H1 (cell line): ENCODE data around the gene UBE2L6. TPM values are rescaled to one million over a fixed set of nuclear protein-coding genes. Genes with fewer than 3 reads are reported as not detected.

Source experiments
- CTCF ChIA-PET: fragments of 300-600 bp; sonication (Branson Sonifier 250); formaldehyde crosslinking; loops from one replicate; lab custom pipeline; 2021; ENCODE audit not compliant: partially characterized antibody; lab: Charles Lee
- POLR2A ChIA-PET: fragments of 300-600 bp; sonication (Branson Sonifier 250); formaldehyde crosslinking; loops from one replicate; lab custom pipeline; 2021; ENCODE audit warnings: inconsistent platforms; ENCODE audit not compliant: partially characterized antibody; lab: Charles Lee
- DNase-seq, 2 experiments: peaks; one replicate each; pipeline versions ENCODE4 v3.0.0 to v3.0.0-alpha.2; 2010 to 2022; ENCODE audit warnings: low spot score in 2 of 2, low read depth in 1 of 2, mixed read lengths in 1 of 2
- FAIRE-seq: peaks from 2 replicates; lab custom pipeline; 2011; peaks lifted over from hg19 to GRCh38; lab: Jason Lieb, UNC
- H2AFZ ChIP-seq: 2 replicates; pipeline ENCODE4 v1.8.1; 2012; ENCODE audit warnings: low read length, inconsistent platforms
- H2AK5ac ChIP-seq: 2 replicates; pipeline ENCODE4 v1.6.1; 2013; ENCODE audit warnings: low read depth, low read length
- H2BK120ac ChIP-seq: replicated peaks from 2 replicates; pipeline ENCODE3; 2013; ENCODE audit warnings: low read depth, low read length, inconsistent platforms
- H2BK12ac ChIP-seq: 2 replicates; pipeline ENCODE4 v1.6.1; 2013; ENCODE audit warnings: low read depth, low read length
- H2BK15ac ChIP-seq: 2 replicates; pipeline ENCODE4 v1.6.1; 2013; ENCODE audit warnings: low read length
- H2BK20ac ChIP-seq: 2 replicates; pipeline ENCODE4 v1.6.1; 2013; ENCODE audit warnings: low read length
- H2BK5ac ChIP-seq: 2 replicates; pipeline ENCODE4 v1.6.1; 2013; ENCODE audit warnings: low read depth, low read length
- H3K14ac ChIP-seq: 2 replicates; pipeline ENCODE4 v1.6.1; 2013; ENCODE audit warnings: inconsistent platforms; ENCODE audit not compliant: insufficient read length
- H3K18ac ChIP-seq: 2 replicates; pipeline ENCODE4 v1.6.1; 2013; ENCODE audit warnings: low read length; ENCODE audit errors: extremely low read depth
- H3K23ac ChIP-seq: 2 replicates; pipeline ENCODE4 v1.6.1; 2013; ENCODE audit warnings: inconsistent platforms; ENCODE audit not compliant: insufficient read length
- H3K23me2 ChIP-seq: 2 replicates; pipeline ENCODE4 v1.6.1; 2013; ENCODE audit warnings: low read depth, low read length
- H3K27ac ChIP-seq: 2 replicates; pipeline ENCODE4 v1.6.1; 2011; ENCODE audit warnings: low read depth, low read length, inconsistent platforms
- H3K27me3 ChIP-seq, 4 experiments: replicated peaks in 1 of 4; 1 replicate in 1 of 4; 2 replicates in 3 of 4; pipeline versions ENCODE4 v1.6.1 to v1.8.1; 2011 to 2013; ENCODE audit warnings: low read length in 3 of 4, mild to moderate bottlenecking in 3 of 4, inconsistent platforms in 2 of 4, mixed read lengths in 2 of 4, moderate library complexity in 1 of 4; ENCODE audit not compliant: control insufficient read depth in 3 of 4, insufficient read depth in 3 of 4; ENCODE audit errors: extremely low read depth in 1 of 4
- H3K36me3 ChIP-seq, 4 experiments: 2 replicates each; pipeline versions ENCODE4 v1.6.1 to v1.8.1; 2011 to 2013; ENCODE audit warnings: mild to moderate bottlenecking in 4 of 4, low read length in 3 of 4, moderate library complexity in 2 of 4, control low read depth in 1 of 4, inconsistent platforms in 1 of 4; ENCODE audit not compliant: insufficient read depth in 4 of 4, control insufficient read depth in 2 of 4
- H3K4ac ChIP-seq: replicated peaks from 2 replicates; pipeline ENCODE3; 2013; ENCODE audit warnings: low read length, low read depth, mixed read lengths, inconsistent platforms; ENCODE audit not compliant: insufficient read length
- H3K4me1 ChIP-seq, 4 experiments: replicated peaks in 1 of 4; 1 replicate in 1 of 4; 2 replicates in 3 of 4; pipeline versions ENCODE4 v1.6.1 to v1.8.1; 2011 to 2013; ENCODE audit warnings: low read length in 3 of 4, inconsistent platforms in 2 of 4, mixed read lengths in 1 of 4; ENCODE audit not compliant: insufficient read depth in 4 of 4, control insufficient read depth in 3 of 4
- H3K4me2 ChIP-seq, 2 experiments: 2 replicates each; pipeline versions ENCODE4 v1.6.1 to v1.8.1; 2011 to 2013; ENCODE audit warnings: low read depth in 2 of 2, low read length in 2 of 2, control low read depth in 1 of 2, inconsistent platforms in 1 of 2, mild to moderate bottlenecking in 1 of 2; ENCODE audit not compliant: insufficient read depth in 1 of 2
- H3K4me3 ChIP-seq, 4 experiments: fragments of 200-600, 300-600 bp in 1 of 4; sonication (generic), shearing (Covaris generic), sonication (Bioruptor Twin) in 1 of 4; 2 replicates each; pipeline versions ENCODE4 v1.5.1 to v1.8.1; 2011 to 2016; ENCODE audit warnings: low read length in 4 of 4, low read depth in 3 of 4, control low read depth in 2 of 4, inconsistent platforms in 2 of 4, mild to moderate bottlenecking in 2 of 4, mixed read lengths in 1 of 4, moderate library complexity in 1 of 4; ENCODE audit not compliant: insufficient read depth in 2 of 4; ENCODE audit errors: extremely low read depth in 1 of 4
- H3K56ac ChIP-seq: replicated peaks from 2 replicates; pipeline ENCODE3; 2013; ENCODE audit warnings: low read depth, mild to moderate bottlenecking, mixed read lengths, low read length, inconsistent platforms; ENCODE audit not compliant: insufficient read length
- H3K79me1 ChIP-seq: 2 replicates; pipeline ENCODE4 v1.6.1; 2013; ENCODE audit warnings: low read depth, low read length, control low read depth
- H3K79me2 ChIP-seq, 2 experiments: 2 replicates each; pipeline versions ENCODE4 v1.6.1 to v1.8.1; 2012 to 2013; ENCODE audit warnings: low read length in 2 of 2, mild to moderate bottlenecking in 2 of 2, inconsistent platforms in 1 of 2; ENCODE audit not compliant: insufficient read depth in 2 of 2, control insufficient read depth in 1 of 2
- H3K9ac ChIP-seq, 4 experiments: replicated peaks in 1 of 4; 1 replicate in 1 of 4; 2 replicates in 3 of 4; pipeline versions ENCODE4 v1.6.1 to v1.8.1; 2011 to 2013; ENCODE audit warnings: low read depth in 3 of 4, low read length in 3 of 4, control low read depth in 2 of 4, mild to moderate bottlenecking in 2 of 4, moderate library complexity in 2 of 4, inconsistent platforms in 1 of 4; ENCODE audit errors: extremely low read depth in 1 of 4
- H3K9me3 ChIP-seq, 2 experiments: 2 replicates each; pipeline versions ENCODE4 v1.6.1 to v1.8.1; 2012 to 2013; ENCODE audit warnings: mild to moderate bottlenecking in 2 of 2, moderate library complexity in 2 of 2, control low read depth in 1 of 2, inconsistent platforms in 1 of 2, low read depth in 1 of 2, low read length in 1 of 2, mixed read lengths in 1 of 2; ENCODE audit not compliant: insufficient read depth in 2 of 2
- H4K20me1 ChIP-seq, 2 experiments: replicated peaks in 1 of 2; 2 replicates each; pipeline versions ENCODE3 to v1.8.1; 2011 to 2013; ENCODE audit warnings: inconsistent platforms in 2 of 2, low read length in 2 of 2, mild to moderate bottlenecking in 1 of 2; ENCODE audit not compliant: insufficient read depth in 2 of 2, control insufficient read depth in 1 of 2
- H4K5ac ChIP-seq: 2 replicates; pipeline ENCODE4 v1.6.1; 2013; ENCODE audit warnings: low read length, low read depth, mixed read lengths, inconsistent platforms; ENCODE audit not compliant: insufficient read length
- H4K8ac ChIP-seq: 2 replicates; pipeline ENCODE4 v1.8.0; 2013; ENCODE audit warnings: mild to moderate bottlenecking, moderate library complexity, low read length, inconsistent platforms; ENCODE audit not compliant: insufficient read depth; ENCODE audit errors: extremely low read depth
- H4K91ac ChIP-seq: replicated peaks from 2 replicates; pipeline ENCODE3; 2013; ENCODE audit warnings: low read length, mixed read lengths, inconsistent platforms; ENCODE audit not compliant: insufficient read length
- KDM5A ChIP-seq: fragments of 200-600 bp; IDR thresholded peaks from 2 replicates; pipeline ENCODE4 v1.7.1; 2012; ENCODE audit warnings: mild to moderate bottlenecking, low read length, inconsistent platforms, mixed read lengths
- POLR2A ChIP-seq, 2 experiments: IDR thresholded peaks; 1 replicate in 1 of 2; 2 replicates in 1 of 2; pipeline ENCODE4 v1.6.1; 2011; ENCODE audit warnings: low read depth in 2 of 2, low read length in 2 of 2, mild to moderate bottlenecking in 2 of 2; ENCODE audit errors: control extremely low read depth in 1 of 2
- POLR2AphosphoS5 ChIP-seq: IDR thresholded peaks from 2 replicates; pipeline ENCODE4 v1.6.1; 2011; ENCODE audit warnings: low read depth, low read length
- SIX5 ChIP-seq: IDR thresholded peaks from 2 replicates; pipeline ENCODE4 v1.6.1; 2011; ENCODE audit warnings: mild to moderate bottlenecking, low read depth, low read length
- SP4 ChIP-seq: IDR thresholded peaks from 2 replicates; pipeline ENCODE4 v1.6.1; 2012; ENCODE audit warnings: low read length, inconsistent platforms
- TAF1 ChIP-seq: IDR thresholded peaks from 2 replicates; pipeline ENCODE4 v1.6.1; 2011; ENCODE audit warnings: mild to moderate bottlenecking, low read depth, low read length
- TBP ChIP-seq: IDR thresholded peaks from 2 replicates; pipeline ENCODE4 v1.6.1; 2011; ENCODE audit warnings: low read depth, low read length, improper control_type of control experiment
- WGBS, 2 experiments: shearing (Covaris generic) in 1 of 2; methylation state at CpG; one replicate each; pipeline versions ENCODE4 v1.1.6 to v1.1.7; 2013 to 2015; ENCODE audit warnings: low lambda C conversion rate in 2 of 2, mixed read lengths in 2 of 2, inconsistent platforms in 1 of 2, low coverage in 1 of 2, missing lambda C conversion rate in 1 of 2; ENCODE audit not compliant: insufficient replicate concordance in 2 of 2, insufficient coverage in 1 of 2, insufficient read length in 1 of 2; ENCODE audit errors: extremely low coverage in 1 of 2, missing lambda C conversion rate in 1 of 2; 5-methylcytosine and 5-hydroxymethylcytosine counted together
- long read RNA-seq, 2 experiments: library from RNA in 1 of 2; library from capped mRNA in 1 of 2; stranded (forward); transcript quantifications; one replicate each; pipeline ENCODE4 v2.0.0, GENCODE V29; 2021; ENCODE audit warnings: inconsistent platforms in 1 of 2
- polyA minus RNA-seq, 3 experiments: library from RNA; depleted of rRNA, polyadenylated mRNA; stranded (reverse); fragments of >200 nt; gene quantifications; 1 replicate in 2 of 3; 2 replicates in 1 of 3; pipeline ENCODE4 v1.2.3, GENCODE V29; 2011
- polyA plus RNA-seq, 7 experiments: library from polyadenylated mRNA; depleted of rRNA in 3 of 7; stranded (reverse) in 5 of 7; unstranded in 2 of 7; fragments of >200 nt in 5 of 7; fragments of 200-250 nt in 2 of 7; gene quantifications; 1 replicate in 5 of 7; 2 replicates in 1 of 7; 4 replicates in 1 of 7; pipeline versions ENCODE4 v1.2.1 to v1.2.3, GENCODE V29; 2011 to 2013; ENCODE audit warnings: missing spikeins in 2 of 7, mixed read lengths in 2 of 7
- total RNA-seq: library from RNA; stranded (reverse); fragmentation: NEBNext Ultra II Directional; extraction: Animal tissue kit (Norgen Biotek cat#: 25700); gene quantifications from 2 replicates; pipeline ENCODE4 v1.2.1, GENCODE V29; 2021

Gene UBE2L6
- 67.8 and 68.1 TPM in 2 replicates for total RNA-seq
- 89.2 and 94.8 TPM in 2 replicates for polyA plus RNA-seq (2011; rRNA removed)
- polyA plus RNA-seq (2011; cell fraction: cytosol; rRNA removed), result 92.7 TPM
- 76.4 TPM for polyA plus RNA-seq (2011; cell fraction: nucleus; rRNA removed)
- 85.5 to 104 TPM (median 94.8 TPM) in 4 replicates for polyA plus RNA-seq (2012, experiment 1 of 2)
- polyA plus RNA-seq (2012, experiment 2 of 2), result 94.0 TPM
- 54.7 TPM for polyA plus RNA-seq (2013, experiment 1 of 2)
- 57.9 TPM for polyA plus RNA-seq (2013, experiment 2 of 2)
- polyA minus RNA-seq (2011; rRNA and poly(A)+ RNA removed), result 95.5 and 96.0 TPM in 2 replicates
- polyA minus RNA-seq (2011; cell fraction: cytosol; rRNA and poly(A)+ RNA removed), result 37.5 TPM
- 32.1 TPM for polyA minus RNA-seq (2011; cell fraction: nucleus; rRNA and poly(A)+ RNA removed)
- long read RNA-seq, experiment 1, transcript UBE2L6-201 (4 exons, 1,354 nt), result major isoform, 40 of 79 reads
- long read RNA-seq, experiment 1, transcript UBE2L6-202 (4 exons, 1,573 nt), result minor isoform, 6 of 79 reads
- long read RNA-seq, experiment 1, transcript UBE2L6-205 (3 exons, 605 nt), result minor isoform, 10 of 79 reads
- long read RNA-seq, experiment 1, partial matches to known transcripts, result 7 of 79 reads
- long read RNA-seq, experiment 1, other reads (novel, unspliced or antisense), result 16 of 79 reads
- long read RNA-seq, experiment 2, transcript UBE2L6-201 (4 exons, 1,354 nt), result major isoform, 53 of 65 reads
- long read RNA-seq, experiment 2, transcript UBE2L6-202 (4 exons, 1,573 nt), result minor isoform, 8 of 65 reads
- long read RNA-seq, experiment 2, partial matches to known transcripts, result 0 of 65 reads
- long read RNA-seq, experiment 2, other reads (novel, unspliced or antisense), result 3 of 65 reads

DNA sequence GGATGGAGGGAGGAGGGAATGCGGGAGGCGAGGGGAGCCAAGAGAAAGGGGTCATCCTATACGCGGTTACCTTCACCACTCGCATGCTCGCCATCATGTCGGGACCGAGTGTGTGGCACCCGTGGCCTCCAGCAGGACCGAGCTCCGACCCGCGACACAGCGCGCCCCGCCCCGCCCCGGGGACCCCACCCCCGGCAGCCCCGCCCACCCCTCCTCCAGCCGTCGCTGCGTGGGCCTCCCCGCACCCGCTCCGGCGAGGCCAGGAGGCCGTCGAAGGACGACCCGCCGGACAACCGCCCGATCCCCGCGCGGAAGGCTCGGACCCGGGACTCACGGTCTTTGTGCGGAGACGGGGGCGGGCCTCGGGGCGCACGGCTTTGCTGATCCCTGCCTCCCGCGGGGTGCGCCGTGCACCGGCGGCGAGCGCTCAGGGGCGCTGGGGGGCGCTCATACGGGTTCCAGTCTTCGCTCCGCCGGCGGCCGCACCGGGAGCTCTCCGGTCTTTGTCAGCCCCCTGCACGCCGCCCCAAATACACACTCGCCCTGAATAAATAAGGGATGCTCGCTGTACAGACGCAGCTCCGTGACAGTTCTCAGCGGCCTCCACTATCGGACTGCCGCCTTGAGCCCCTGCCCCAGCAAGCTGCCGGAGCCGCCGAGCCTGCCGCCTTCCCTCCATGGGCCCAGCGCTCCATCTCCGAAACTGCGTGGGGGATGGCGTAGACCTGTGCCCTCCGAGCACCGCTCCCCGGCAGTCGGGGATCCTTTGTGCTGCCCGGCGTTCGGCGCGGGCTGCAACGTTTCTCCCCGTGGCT, at the start of gene UBE2L6:
Gene UBE2L6, minus strand, starts transcription at position 158 of the 815 bp plus-strand sequence. Its CDS starts 61 bp downstream, at position 97.
- Histone ChIP-seq H3K4ac (peak within 1 kb of the TSS; percentile 96), H3K27me3 (no peaks in the 10 kb centered on the region), H3K56ac (peak within 1 kb of the TSS; percentile 92), H2BK5ac (peak within 1 kb of the TSS; percentile 85; the same call in 1 of the 2 replicates), H4K20me1 (no peaks in the 10 kb centered on the region), H3K9me3 (no peaks in the 10 kb centered on the region), H3K79me1 (no peaks in the 10 kb centered on the region), H4K8ac (peak within 1 kb of the TSS; percentile 97), H3K4me2 (peak within 1 kb of the TSS; percentile 85 to 91), H3K14ac (peak within 1 kb of the TSS; percentile 74), H3K18ac (peak within 1 kb of the TSS; percentile 96), H3K4me3 (peak within 1 kb of the TSS; percentile 41 to 89 (median 83)), H2AK5ac (no peak within 1 kb of the TSS), H3K23ac (no peak within 1 kb of the TSS), H3K79me2 (peaks cover 0 to 16% of the 10 kb centered on the region in 2 experiments; a peak in 2 of 4 replicates), H3K9ac (peak within 1 kb of the TSS; percentile 70 to 92 (median 90)), H4K91ac (peak within 1 kb of the TSS; percentile 97), H2BK12ac (peak within 1 kb of the TSS; percentile 64), H3K27ac (peak within 1 kb of the TSS; percentile 78; the same call in 1 of the 2 replicates), H4K5ac (peak within 1 kb of the TSS; percentile 90), H2BK120ac (peak within 1 kb of the TSS; percentile 80), H2BK15ac (peak within 1 kb of the TSS; percentile 72; the same call in 1 of the 2 replicates), H3K23me2 (peaks cover 6% of the 10 kb centered on the region; the same call in 1 of the 2 replicates), H3K4me1 (peaks cover 0 to 11% (median 4%) of the 10 kb centered on the region in 4 experiments; a peak in 6 of 7 replicates), H2BK20ac (peak within 1 kb of the TSS; percentile 93; the same call in 1 of the 2 replicates), H2AFZ (peak within 1 kb of the TSS; percentile 10; the same call in 1 of the 2 replicates), H3K36me3 (no peaks in the 10 kb centered on the region)
- ChIA-PET CTCF (interaction anchor here (0.6 to 9.6 kb wide), 42 partner anchors 9 to 182 kb away, joined by 3 to 357 read pairs (median 4); partner anchors contain the start of genes CLP1 and SERPING1), POLR2A (interaction anchor here (0.6 to 9.7 kb wide), 29 partner anchors 9 to 140 kb away, joined by 3 to 591 read pairs (median 4); partner anchors contain the start of genes RTN4RL2, SERPING1, SMTNL1 and YPEL4)
- FAIRE-seq (no peak), DNase-seq (peak in 1 of 2 experiments; percentile 80)
- WGBS, 2 experiments, result 3% methylated on average over 34 of the region's 92 CpGs; no CpG with 5 or more reads in 1 of the 2 experiments
- TF ChIP-seq POLR2A (IDR thresholded peaks at IDR 0.05; ENCODE audit: control extremely low read depth in 1 of 2, low read depth in 2 of 2, low read length in 2 of 2) (peak; percentile 65 to 81), TAF1 (peak; percentile 76), TBP (peak; percentile 42; the same call in 1 of the 2 replicates), SP4 (0 out of 2 replicates have a peak, but pooled peaks have one; percentile 56), KDM5A (peak; percentile 81; the same call in 1 of the 2 replicates), SIX5 (no peak), POLR2AphosphoS5 (peak; percentile 72; the same call in 1 of the 2 replicates)
